CD4-positive, alpha-beta T cell (primary cell): ENCODE results near the gene DNM1. TPM values are rescaled to one million over a fixed set of nuclear protein-coding genes. Genes with fewer than 3 reads are reported as not detected.

ENCODE experiments used
- ATAC-seq: fragments of 200-7000 bp; cut with Tn5 transposase; one replicate; pipeline ENCODE4 v1.10.0; 2022; ENCODE audit warnings: mild to moderate bottlenecking; ENCODE audit not compliant: poor library complexity
- CTCF ChIA-PET: fragments of 350-600 bp; sonication (Branson Sonifier 250); formaldehyde crosslinking; loops from one replicate; lab custom pipeline; 2021; ENCODE audit warnings: antibody characterized with exemption, inconsistent platforms; lab: Charles Lee
- POLR2A ChIA-PET: fragments of 350-600 bp; sonication (Branson Sonifier 250); formaldehyde crosslinking; loops from one replicate; lab custom pipeline; 2021; ENCODE audit warnings: antibody characterized with exemption, inconsistent platforms; lab: Charles Lee
- DNase-seq, 14 experiments: peaks; one replicate each; pipeline ENCODE4 v3.0.0-alpha.2; 2013 to 2020; ENCODE audit warnings: mixed read lengths in 2 of 14
- H3K27ac ChIP-seq, 2 donors: one replicate each; pipeline versions ENCODE4 v1.5.1 to v1.7.0; 2013; ENCODE audit warnings: low read length in 2 of 2, low read depth in 1 of 2, mild to moderate bottlenecking in 1 of 2
- H3K27me3 ChIP-seq, 2 experiments: 1 replicate in 1 of 2; 2 replicates in 1 of 2; pipeline versions ENCODE4 v1.6.1 to v1.7.0; 2013; ENCODE audit warnings: low read length in 2 of 2, control low read depth in 1 of 2, mild to moderate bottlenecking in 1 of 2, moderate library complexity in 1 of 2; ENCODE audit not compliant: insufficient read depth in 2 of 2, control insufficient read depth in 1 of 2
- H3K36me3 ChIP-seq: one replicate; pipeline ENCODE4 v1.6.1; 2013; ENCODE audit warnings: low read length, control low read depth; ENCODE audit not compliant: insufficient read depth
- H3K4me1 ChIP-seq: one replicate; pipeline ENCODE4 v1.6.1; 2013; ENCODE audit warnings: low read length, control low read depth; ENCODE audit not compliant: insufficient read depth
- H3K4me3 ChIP-seq: one replicate; pipeline ENCODE4 v1.5.1; 2013; ENCODE audit warnings: mild to moderate bottlenecking, low read length, moderate library complexity
- H3K9me3 ChIP-seq, 2 experiments: 1 replicate in 1 of 2; 2 replicates in 1 of 2; pipeline versions ENCODE4 v1.6.1 to v1.7.0; 2013; ENCODE audit warnings: low read length in 2 of 2, mild to moderate bottlenecking in 2 of 2, control low read depth in 1 of 2, moderate library complexity in 1 of 2; ENCODE audit not compliant: control insufficient read depth in 1 of 2, insufficient read depth in 1 of 2
- H3K27ac Mint-ChIP-seq: one replicate; pipeline ENCODE4 v1.8.0; 2020; ENCODE audit warnings: mixed read lengths
- H3K27me3 Mint-ChIP-seq: one replicate; pipeline ENCODE4 v1.8.0; 2021; ENCODE audit warnings: mixed read lengths
- H3K36me3 Mint-ChIP-seq: one replicate; pipeline ENCODE4 v1.8.0; 2021; ENCODE audit warnings: low read depth, mixed read lengths
- H3K4me1 Mint-ChIP-seq: one replicate; pipeline ENCODE4 v1.8.0; 2021; ENCODE audit warnings: low read depth, mixed read lengths
- H3K4me3 Mint-ChIP-seq: one replicate; pipeline ENCODE4 v1.8.0; 2020; ENCODE audit warnings: mild to moderate bottlenecking, mixed read lengths
- H3K9me3 Mint-ChIP-seq: one replicate; pipeline ENCODE4 v1.8.0; 2020; ENCODE audit warnings: mixed read lengths
- CTCF ChIP-seq: fragments of 200-600 bp; IDR thresholded peaks from one replicate; pipeline ENCODE4 v1.8.0; 2022; ENCODE audit warnings: antibody characterized with exemption, mild to moderate bottlenecking
- intact Hi-C, 2 experiments: fragments of 100-400 bp; cut with DNase I in 1 of 2; cut with micrococcal nuclease in 1 of 2; formaldehyde crosslinking; loops; one replicate each; pipeline versions ENCODE4 v1.15.1 to v1.9.0; 2023 to 2025; cut with DNase I, micrococcal nuclease
- total RNA-seq, 174 experiments: library from RNA in 2 of 174; stranded (reverse) in 2 of 174; gene quantifications; one replicate each; pipeline ENCODE4 v1.2.3 and lab custom pipeline; 2021 to 2026

Gene DNM1
- total RNA-seq, 2 experiments from 2014 or later: 1.8 to 2.5 TPM

- H3K9me3 ChIP-seq: no peaks in the 10 kb centered on the region
- no peak for TF ChIP-seq CTCF
- no peaks in the 10 kb centered on the region for H3K36me3 ChIP-seq
- peak overlapping the region; percentile 60 for H3K4me3 Mint-ChIP-seq
- peaks cover 5% of the 10 kb centered on the region for H3K4me1 Mint-ChIP-seq
- POLR2A ChIA-PET: no interaction called here
- CTCF ChIA-PET: no interaction called here
- H3K36me3 Mint-ChIP-seq: no peaks in the 10 kb centered on the region
- peaks cover 14% of the 10 kb centered on the region for H3K27me3 Mint-ChIP-seq
- no peak overlapping the region for H3K27ac Mint-ChIP-seq
- H3K27ac ChIP-seq: no peak overlapping the region
- H3K9me3 Mint-ChIP-seq: no peaks in the 10 kb centered on the region
- ATAC-seq: no peak
- no peak overlapping the region for H3K4me3 ChIP-seq
- H3K27me3 ChIP-seq: peaks cover 11 to 17% of the 10 kb centered on the region in 2 experiments
- H3K4me1 ChIP-seq: peaks cover 17% of the 10 kb centered on the region
- intact Hi-C loops: loop anchor here in 1 of 2 experiments (2.0 kb wide), 1 partner anchor 14 kb away; no protein-coding TSS in a partner anchor
- peak in 1 of 14 experiments; percentile 19 for DNase-seq
Observed at GRCh38 chr9:128204858-128205257, 1.7 kb downstream of the DNM1 start.

- Histone ChIP-seq H3K27me3 (peaks cover 11 to 17% of the 10 kb centered on the region in 2 experiments), H3K9me3 (no peaks in the 10 kb centered on the region), H3K4me3 (no peak overlapping the region), H3K36me3 (no peaks in the 10 kb centered on the region), H3K4me1 (peaks cover 17% of the 10 kb centered on the region), H3K27ac (no peak overlapping the region)
- DNase-seq (peak in 1 of 14 experiments; percentile 22), ATAC-seq (no peak)
- H3K36me3 Mint-ChIP-seq: no peaks in the 10 kb centered on the region
- TF ChIP-seq CTCF: no peak
- peaks cover 14% of the 10 kb centered on the region for H3K27me3 Mint-ChIP-seq
- H3K4me1 Mint-ChIP-seq: peaks cover 5% of the 10 kb centered on the region
- intact Hi-C loops: loop anchor here in 1 of 2 experiments (2.0 kb wide), 1 partner anchor 13 kb away; no protein-coding TSS in a partner anchor
- POLR2A ChIA-PET: no interaction called here
- CTCF ChIA-PET: no interaction called here
- H3K9me3 Mint-ChIP-seq: no peaks in the 10 kb centered on the region
- H3K27ac Mint-ChIP-seq: no peak overlapping the region
- H3K4me3 Mint-ChIP-seq: peak overlapping the region; percentile 60
Observed at GRCh38 chr9:128205296-128205944, 2.2 kb downstream of the DNM1 start.

GRCh38 chr9:128206484-128206883, 3.3 kb downstream of the DNM1 start:
- H3K27me3 ChIP-seq: peaks cover 11 to 17% of the 10 kb centered on the region in 2 experiments
- H3K27ac ChIP-seq: no peak overlapping the region
- DNase-seq: no peak
- no peak for ATAC-seq
- no peak overlapping the region for H3K4me3 ChIP-seq
- H3K27me3 Mint-ChIP-seq: peaks cover 20% of the 10 kb centered on the region
- ChIA-PET CTCF (no interaction called here), POLR2A (interaction anchor here (1.1 kb wide), 1 partner anchor 16 kb away, joined by 3 read pairs; the partner anchor contains the start of gene CIZ1)
- peaks cover 17% of the 10 kb centered on the region for H3K4me1 ChIP-seq
- no peak for TF ChIP-seq CTCF
- H3K9me3 Mint-ChIP-seq: no peaks in the 10 kb centered on the region
- H3K4me3 Mint-ChIP-seq: no peak overlapping the region
- peaks cover 5% of the 10 kb centered on the region for H3K4me1 Mint-ChIP-seq
- intact Hi-C loops: no loop called here
- no peaks in the 10 kb centered on the region for H3K9me3 ChIP-seq
- no peaks in the 10 kb centered on the region for H3K36me3 ChIP-seq
- no peaks in the 10 kb centered on the region for H3K36me3 Mint-ChIP-seq
- H3K27ac Mint-ChIP-seq: no peak overlapping the region
